Measurements from ENCODE around the gene PROSER3. TPM values are rescaled to one million over a fixed set of nuclear protein-coding genes. Genes with fewer than 3 reads are reported as not detected.

PROSER3 gene
- total and polyA plus RNA-seq, 2 of the 4 experiments (the other 2 are of a cell fraction): 5.4 to 21.8 TPM

- Histone ChIP-seq H3K23ac (ENCODE audit: low read depth, low read length) (no peak overlapping the region), H3K4me2 (ENCODE audit: low read depth, low read length) (no peak overlapping the region), H4K5ac (ENCODE audit: low read depth, low read length) (no peak overlapping the region), H2BK120ac (ENCODE audit: low read depth, low read length) (no peak overlapping the region), H2BK20ac (ENCODE audit: low read depth, low read length) (no peak overlapping the region), H3K56ac (ENCODE audit: extremely low read depth, insufficient read depth, low read length) (no peak overlapping the region), H3K4ac (ENCODE audit: low read depth, low read length) (no peak overlapping the region), H3K4me3 (ENCODE audit: insufficient read depth, low read depth, low read length) (no peak overlapping the region), H3K27me3 (ENCODE audit: control insufficient read depth, insufficient read depth, low read length) (no peaks in the 10 kb centered on the region), H2BK5ac (ENCODE audit: low read depth, low read length, poor library complexity, severe bottlenecking) (no peak overlapping the region), H3K9me3 (ENCODE audit: control insufficient read depth, insufficient read depth, low read length) (no peaks in the 10 kb centered on the region), H2BK15ac (ENCODE audit: low read depth, low read length) (no peak overlapping the region), H4K91ac (ENCODE audit: insufficient read depth, low read depth, low read length) (no peak overlapping the region), H3K14ac (replicated peaks; ENCODE audit: low read depth, low read length) (no peak overlapping the region), H3K27ac (ENCODE audit: insufficient read depth, low read length) (no peak overlapping the region), H3K36me3 (ENCODE audit: control insufficient read depth, insufficient read depth, low read length) (no peaks in the 10 kb centered on the region), H3K9me1 (ENCODE audit: insufficient read depth, low read length) (no peaks in the 10 kb centered on the region), H3K18ac (ENCODE audit: low read depth, low read length) (no peak overlapping the region), H2AK9ac (replicated peaks; ENCODE audit: low read depth, low read length, poor library complexity) (no peak overlapping the region), H3K79me1 (ENCODE audit: low read depth in 1 of 2, low read length in 2 of 2) (peaks cover 0 to 6% of the 10 kb centered on the region in 2 experiments; a peak in 1 of 4 replicates), H3K9ac (ENCODE audit: low read depth, low read length) (no peak overlapping the region), H3K4me1 (ENCODE audit: control insufficient read depth, insufficient read depth, low read length) (peaks cover 5% of the 10 kb centered on the region), H2AFZ (replicated peaks; ENCODE audit: low read length, poor library complexity) (no peak overlapping the region), H4K8ac (ENCODE audit: low read depth in 2 of 2, low read length in 2 of 2) (no peak overlapping the region), H2AK5ac (ENCODE audit: low read depth, low read length) (no peak overlapping the region), H4K20me1 (ENCODE audit: insufficient read depth, low read length) (no peaks in the 10 kb centered on the region)
- BruUV-seq (replicated peaks): no TSS peak
- intact Hi-C loops (cut with micrococcal nuclease): no loop called here
- WGBS, 2 experiments (ENCODE audit: extremely low coverage in 2 of 2, insufficient read length in 1 of 2): no CpG with 5 or more reads among the region's 13 CpGs
- no peak for ATAC-seq (ENCODE audit: low read depth)
- DNase-seq: no peak
- in situ Hi-C loops (cut with MboI; ENCODE audit: low sequenced_read_pairs): no loop called here
- ChIA-PET CTCF (no interaction called here), POLR2A (ENCODE audit: unreplicated experiment) (no interaction called here)
- dilution Hi-C loops (cut with HindIII; ENCODE audit: low sequenced_read_pairs, unreplicated experiment): no loop called here
- TF ChIP-seq POLR2A (IDR thresholded peaks at IDR 0.05; ENCODE audit: low read depth, low read length) (no peak), NFE2L2 (IDR thresholded peaks at IDR 0.05; ENCODE audit: low read depth, low read length) (no peak), BHLHE40 (IDR thresholded peaks at IDR 0.05; ENCODE audit: low read depth, low read length) (no peak), RAD21 (IDR thresholded peaks at IDR 0.05; ENCODE audit: low read length) (no peak), MXI1 (IDR thresholded peaks at IDR 0.05; ENCODE audit: borderline replicate concordance, low read depth, low read length) (no peak), RCOR1 (IDR thresholded peaks at IDR 0.05; ENCODE audit: insufficient replicate concordance, low read length) (no peak), USF2 (IDR thresholded peaks at IDR 0.05; ENCODE audit: low read depth, low read length) (no peak), MAZ (IDR thresholded peaks at IDR 0.05; ENCODE audit: borderline replicate concordance, low read depth, low read length) (no peak), ELK1 (IDR thresholded peaks at IDR 0.05; ENCODE audit: borderline replicate concordance, low read depth, low read length) (no peak), FOS (IDR thresholded peaks at IDR 0.05; ENCODE audit: low read depth, low read length) (no peak)
Observed at GRCh38 chr19:35710784-35711723, 46.9 kb upstream of the PROSER3 start.

Data from IMR-90 (cell line).